Lower leg skin (tissue), 4 donors: Measurements from ENCODE around the gene ISYNA1. TPM values are rescaled to one million over a fixed set of nuclear protein-coding genes. Genes with fewer than 3 reads are reported as not detected.

Experiments
- DNase-seq, 2 donors: peaks; one replicate each; pipeline ENCODE4 v3.0.0-alpha.2; 2019; ENCODE audit warnings: low spot score in 2 of 2
- H3K4me3 ChIP-seq: fragments of 200-600 bp; sonication (generic); 2 replicates; pipeline ENCODE4 v1.5.1; 2017; ENCODE audit warnings: mild to moderate bottlenecking, low read depth; ENCODE audit not compliant: poor library complexity, severe bottlenecking
- POLR2A ChIP-seq, 2 donors: fragments of 450-650 bp; IDR thresholded peaks; one replicate each; pipeline ENCODE4 v1.6.1; 2016 to 2017; ENCODE audit warnings: antibody characterized with exemption in 2 of 2, mild to moderate bottlenecking in 1 of 2, moderate library complexity in 1 of 2
- WGBS, 2 donors: methylation state at CpG; one replicate each; pipeline ENCODE4 v1.1.5; 2018; 5-methylcytosine and 5-hydroxymethylcytosine counted together
- intact Hi-C: fragments of 100-400 bp; cut with DNase I; formaldehyde crosslinking; loops from one replicate; pipeline ENCODE4 v1.15.0; 2023; ENCODE audit warnings: low total_unique reads
- microRNA-seq, 2 donors: library from miRNA; unstranded; fragments of <30 nt; microRNA quantifications; one replicate each; pipeline ENCODE4, GENCODE V29; 2016; ENCODE audit warnings: borderline replicate concordance in 2 of 2, borderline number of aligned reads in 1 of 2
- total RNA-seq, 4 donors: library from RNA; depleted of rRNA; stranded (reverse); fragments of >200 nt; gene quantifications; one replicate each; pipeline ENCODE4 v1.1.0, GENCODE V29; 2016
- TF ChIP-seq, protein P1 (sequence below), 3 donors: fragments of 450-650 bp; IDR thresholded peaks; one replicate each; pipeline ENCODE4 v1.5.1; 2016; ENCODE audit warnings: antibody characterized with exemption in 3 of 3, mild to moderate bottlenecking in 3 of 3, moderate library complexity in 2 of 3

ISYNA1 gene
- total RNA-seq, 4 donors from 2014 or later, result 16.9 to 29.9 (median 22.3) TPM

GRCh38 chr19:18385359-18385674, 52.6 kb downstream of the ISYNA1 start:
- no peak for DNase-seq
- intact Hi-C loops, result no loop called here
- no peak overlapping the region for H3K4me3 ChIP-seq
- WGBS, 2 donors, result 73 to 85% methylated on average over 3 of the region's 3 CpGs
- no peak for TF ChIP-seq POLR2A (IDR thresholded peaks at IDR 0.05)
- TF ChIP-seq, protein P1, sequence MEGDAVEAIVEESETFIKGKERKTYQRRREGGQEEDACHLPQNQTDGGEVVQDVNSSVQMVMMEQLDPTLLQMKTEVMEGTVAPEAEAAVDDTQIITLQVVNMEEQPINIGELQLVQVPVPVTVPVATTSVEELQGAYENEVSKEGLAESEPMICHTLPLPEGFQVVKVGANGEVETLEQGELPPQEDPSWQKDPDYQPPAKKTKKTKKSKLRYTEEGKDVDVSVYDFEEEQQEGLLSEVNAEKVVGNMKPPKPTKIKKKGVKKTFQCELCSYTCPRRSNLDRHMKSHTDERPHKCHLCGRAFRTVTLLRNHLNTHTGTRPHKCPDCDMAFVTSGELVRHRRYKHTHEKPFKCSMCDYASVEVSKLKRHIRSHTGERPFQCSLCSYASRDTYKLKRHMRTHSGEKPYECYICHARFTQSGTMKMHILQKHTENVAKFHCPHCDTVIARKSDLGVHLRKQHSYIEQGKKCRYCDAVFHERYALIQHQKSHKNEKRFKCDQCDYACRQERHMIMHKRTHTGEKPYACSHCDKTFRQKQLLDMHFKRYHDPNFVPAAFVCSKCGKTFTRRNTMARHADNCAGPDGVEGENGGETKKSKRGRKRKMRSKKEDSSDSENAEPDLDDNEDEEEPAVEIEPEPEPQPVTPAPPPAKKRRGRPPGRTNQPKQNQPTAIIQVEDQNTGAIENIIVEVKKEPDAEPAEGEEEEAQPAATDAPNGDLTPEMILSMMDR (IDR thresholded peaks at IDR 0.05), result no peak

GRCh38 chr19:18384775-18385174, 53.2 kb downstream of the ISYNA1 start:
- no peak for DNase-seq

More at GRCh38 chr19:18384775-18385174, 53.2 kb downstream of the ISYNA1 start:
- H3K4me3 ChIP-seq, result no peak overlapping the region
- 77 to 83% methylated on average over 7 of the region's 7 CpGs for WGBS, 2 donors
- intact Hi-C loops, result no loop called here
- TF ChIP-seq, protein P1 (IDR thresholded peaks at IDR 0.05), result no peak
- TF ChIP-seq POLR2A (IDR thresholded peaks at IDR 0.05), result no peak

Small RNAs within 50 kb of the gene (microRNA-seq; reads per million reads assigned to microRNA genes)
- 0 reads per million in 2 donors for gene MIR3189

Other genes with a start within 250 kb of the ISYNA1 start
- 10 to 100 TPM in 3 of 4 donors, 1 to 10 TPM in 1; 8.5 to 29.3 (median 20.2) TPM for gene MPV17L2, start 244.9 kb downstream of the ISYNA1 start, total RNA-seq
- gene RAB3A, start 234.1 kb downstream of the ISYNA1 start, total RNA-seq, result 1 to 10 TPM in 3 of 4 donors, under 1 TPM in 1; 0.91 to 2.7 (median 2.1) TPM
- under 1 TPM in 1 of 4 donors, not detected in 3; 0.29 TPM for gene PDE4C, start 211.7 kb downstream of the ISYNA1 start, total RNA-seq
- 1 to 10 TPM in 3 of 4 donors, under 1 TPM in 1; 0.97 to 5.9 (median 3.1) TPM for gene IQCN, start 163.7 kb downstream of the ISYNA1 start, total RNA-seq
- 100 to 1,000 TPM; 337 to 886 (median 413) TPM for gene JUND, start 156.5 kb downstream of the ISYNA1 start, total RNA-seq
- gene LSM4, start 115.1 kb downstream of the ISYNA1 start, total RNA-seq, result 100 to 1,000 TPM in 2 of 4 donors, 10 to 100 TPM in 2; 59.7 to 149 (median 105) TPM
- 1 to 10 TPM; 2.4 to 7.1 (median 4.8) TPM for gene PGPEP1, start 97.5 kb downstream of the ISYNA1 start, total RNA-seq
- gene GDF15, start 52.0 kb downstream of the ISYNA1 start, total RNA-seq, result 1 to 10 TPM in 2 of 4 donors, under 1 TPM in 1, not detected in 1; 0.49 to 5.1 (median 4.5) TPM
- 1 to 10 TPM in 3 of 4 donors, not detected in 1; 1.2 to 3.4 (median 2.2) TPM for gene LRRC25, start 40.5 kb downstream of the ISYNA1 start, total RNA-seq
- 10 to 100 TPM; 28.8 to 42.0 (median 36.0) TPM for gene SSBP4, start 18.7 kb downstream of the ISYNA1 start, total RNA-seq
- 10 to 100 TPM; 21.5 to 37.9 (median 24.8) TPM for gene ELL, start 83.9 kb upstream of the ISYNA1 start, total RNA-seq
- gene FKBP8, start 105.4 kb upstream of the ISYNA1 start, total RNA-seq, result 100 to 1,000 TPM; 248 to 285 (median 263) TPM
- 10 to 100 TPM; 61.9 to 98.5 (median 89.7) TPM for gene KXD1, start 119.7 kb upstream of the ISYNA1 start, total RNA-seq
- gene UBA52, start 133.7 kb upstream of the ISYNA1 start, total RNA-seq, result 1,000 to 10,000 TPM in 1 of 4 donors, 100 to 1,000 TPM in 3; 625 to 1,001 (median 848) TPM
- gene REX1BD, start 150.7 kb upstream of the ISYNA1 start, total RNA-seq, result 100 to 1,000 TPM in 3 of 4 donors, 10 to 100 TPM in 1; 91.8 to 119 (median 107) TPM
- gene CRLF1, start 168.7 kb upstream of the ISYNA1 start, total RNA-seq, result 10 to 100 TPM; 27.7 to 90.8 (median 40.1) TPM
- under 1 TPM in 3 of 4 donors, not detected in 1; 0.46 to 0.63 (median 0.52) TPM for gene TMEM59L, start 174.7 kb upstream of the ISYNA1 start, total RNA-seq
- gene KLHL26, start 198.9 kb upstream of the ISYNA1 start, total RNA-seq, result 10 to 100 TPM in 3 of 4 donors, 1 to 10 TPM in 1; 7.9 to 23.2 (median 18.2) TPM
- 1 to 10 TPM; 2.1 to 5.5 (median 4.2) TPM for gene CRTC1, start 245.5 kb upstream of the ISYNA1 start, total RNA-seq